Right lobe of liver (tissue), 4 donors: Measurements from ENCODE around the gene ASPRV1.

Experiments used
- CTCF ChIP-seq, 4 donors: fragments of 200-600 bp in 3 of 4; fragments of 450-650 bp in 1 of 4; IDR thresholded peaks; one replicate each; pipeline versions ENCODE4 v1.5.1 to v1.8.0; 2016 to 2022; ENCODE audit warnings: antibody characterized with exemption in 4 of 4, mild to moderate bottlenecking in 2 of 4
- POLR2A ChIP-seq: fragments of 450-650 bp; IDR thresholded peaks from one replicate; pipeline ENCODE4 v1.6.1; 2017; ENCODE audit warnings: antibody characterized with exemption, mild to moderate bottlenecking
- donor health status: DM: no; HTN: no; CAD: no.
- donor health status: DM: no; HTN: no; CAD: no.
- donor health status: DM: no; HTN: yes; CAD: no.

DNA sequence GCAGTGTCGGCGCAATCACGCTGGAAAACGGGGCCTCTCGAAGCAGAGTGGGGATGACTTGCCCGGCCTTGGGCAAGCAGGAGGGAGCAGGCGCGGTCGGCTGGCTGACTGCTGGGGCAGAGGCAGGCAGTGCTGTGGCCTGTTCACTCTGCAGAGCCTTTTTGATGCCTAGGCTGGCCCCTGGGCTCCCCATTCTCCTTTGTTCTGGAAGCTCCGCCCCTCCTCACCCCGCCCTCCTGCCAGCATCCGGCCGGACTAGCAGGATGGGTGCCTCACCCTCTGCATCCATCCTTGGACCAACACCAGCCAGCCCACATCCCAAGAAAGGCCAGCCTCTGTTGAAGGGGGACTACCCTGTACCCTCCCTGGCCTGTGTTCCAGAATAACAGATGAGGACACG, at the start of gene ASPRV1:
- no peak for TF ChIP-seq POLR2A
- no peak for TF ChIP-seq CTCF (IDR thresholded peaks at IDR 0.05)
